OCI-LY7 (cell line): ENCODE results near the gene PAMR1. TPM values are rescaled to one million over a fixed set of nuclear protein-coding genes. Genes with fewer than 3 reads are reported as not detected.

Experiments
- BruUV-seq: library from RNA; stranded (reverse); fragments of 400-500 nt; replicated peaks from 2 replicates; lab custom pipeline; 2021; lab: Mats Ljungman, UMichigan
- CTCF ChIA-PET: fragments of 300-600 bp; sonication (Branson Sonifier 250); formaldehyde crosslinking; loops from one replicate; lab custom pipeline; 2022; ENCODE audit warnings: antibody characterized with exemption; ENCODE audit not compliant: unreplicated experiment; lab: Charles Lee
- POLR2A ChIA-PET: fragments of 300-600 bp; sonication (Branson Sonifier 250); formaldehyde crosslinking; loops from one replicate; lab custom pipeline; 2022; ENCODE audit warnings: antibody characterized with exemption; lab: Charles Lee
- DNase-seq: peaks from one replicate; pipeline ENCODE4 v3.0.0-alpha.2; 2015; ENCODE audit warnings: low spot score
- H2AFZ ChIP-seq: fragments of 200-600 bp; sonication (generic), shearing (Covaris generic); 2 replicates; pipeline ENCODE4 v1.6.1; 2014; ENCODE audit warnings: mild to moderate bottlenecking, antibody characterized with exemption, low read length, moderate library complexity
- H3K27ac ChIP-seq: fragments of 200-600 bp; sonication (generic); 2 replicates; pipeline ENCODE4 v1.5.1; 2014; ENCODE audit warnings: mixed run types, low read depth, mild to moderate bottlenecking, moderate library complexity, low read length, inconsistent platforms; ENCODE audit not compliant: poor library complexity, severe bottlenecking
- H3K36me3 ChIP-seq: fragments of 200-600 bp; sonication (generic); 2 replicates; pipeline ENCODE4 v1.6.1; 2014; ENCODE audit warnings: mild to moderate bottlenecking, antibody characterized with exemption, low read length, moderate library complexity, mixed read lengths; ENCODE audit not compliant: insufficient read depth
- H3K4me1 ChIP-seq: fragments of 200-600 bp; sonication (generic); 2 replicates; pipeline ENCODE4 v1.5.1; 2014; ENCODE audit warnings: mild to moderate bottlenecking, low read length; ENCODE audit not compliant: insufficient read depth, poor library complexity, severe bottlenecking
- H3K4me2 ChIP-seq: fragments of 200-600 bp; sonication (generic); 2 replicates; pipeline ENCODE4 v1.6.1; 2014; ENCODE audit warnings: mild to moderate bottlenecking, low read length
- H3K4me3 ChIP-seq: fragments of 200-600 bp; sonication (generic); 2 replicates; pipeline ENCODE4 v1.5.1; 2014; ENCODE audit warnings: mild to moderate bottlenecking, low read depth, low read length; ENCODE audit not compliant: poor library complexity, severe bottlenecking
- H3K79me2 ChIP-seq: fragments of 200-600 bp; sonication (generic); 2 replicates; pipeline ENCODE4 v1.6.1; 2016; ENCODE audit warnings: low read depth, mild to moderate bottlenecking, low read length, moderate library complexity, mixed read lengths; ENCODE audit not compliant: insufficient read depth
- H3K9me2 ChIP-seq: fragments of 200-600 bp; sonication (generic); 2 replicates; pipeline ENCODE4 v1.6.1; 2016; ENCODE audit warnings: mild to moderate bottlenecking, low read length, mixed read lengths; ENCODE audit not compliant: insufficient read depth
- H3K9me3 ChIP-seq: fragments of 200-600 bp; sonication (generic); 2 replicates; pipeline ENCODE4 v1.6.1; 2014; ENCODE audit warnings: mild to moderate bottlenecking, mixed run types, low read length, mixed read lengths
- H4K20me1 ChIP-seq: fragments of 200-600 bp; sonication (generic); 2 replicates; pipeline ENCODE4 v1.6.1; 2014; ENCODE audit warnings: mild to moderate bottlenecking, antibody characterized with exemption, low read length, moderate library complexity, mixed read lengths; ENCODE audit not compliant: insufficient read depth
- CTCF ChIP-seq: fragments of 200-600 bp; sonication (generic); conservative IDR thresholded peaks from 2 replicates; pipeline ENCODE4 v1.5.1; 2014; ENCODE audit warnings: mild to moderate bottlenecking, antibody characterized with exemption, low read length, moderate library complexity, mixed read lengths
- EZH2phosphoT487 ChIP-seq: fragments of 200-600 bp; sonication (generic); IDR thresholded peaks from 2 replicates; pipeline ENCODE4 v1.6.1; 2018; ENCODE audit warnings: low read depth, borderline replicate concordance, mild to moderate bottlenecking, mixed run types, antibody characterized with exemption, low read length, moderate library complexity, mixed read lengths
- intact Hi-C: fragments of 100-400 bp; cut with micrococcal nuclease; formaldehyde crosslinking; loops from one replicate; pipeline ENCODE4 v1.10.0; 2022; ENCODE audit not compliant: unreplicated experiment
- total RNA-seq, 2 experiments: library from RNA; depleted of rRNA in 1 of 2; stranded (reverse); fragments of >200 nt in 1 of 2; shearing (Covaris generic) in 1 of 2; gene quantifications; 2 replicates each; pipeline ENCODE4 v1.2.3, GENCODE V29; 2014 to 2022

PAMR1 gene
- total RNA-seq, 2 experiments from 2014 or later, result not detected

DNA sequence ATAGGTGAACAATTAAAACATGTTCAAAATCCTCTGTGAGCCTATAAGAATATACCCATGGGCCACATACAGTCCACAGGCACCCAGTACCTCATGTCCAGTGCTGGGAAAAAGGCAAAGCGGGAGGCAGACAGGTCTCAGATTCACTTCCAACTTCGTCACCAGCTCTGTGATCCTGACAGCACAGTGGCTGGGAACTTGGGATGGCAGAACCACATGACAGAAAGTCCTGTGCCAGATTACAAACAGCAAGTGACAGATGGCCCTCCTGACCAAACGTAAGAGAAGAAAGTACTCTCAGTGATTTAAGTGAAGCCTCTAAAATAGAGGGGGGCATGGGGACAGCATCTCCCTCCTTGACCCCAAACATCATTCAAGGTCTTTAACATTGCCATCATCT lies 111.8 kb downstream of the PAMR1 start:
- Histone ChIP-seq H3K4me2 (no peak overlapping the region), H3K9me2 (no peaks in the 10 kb centered on the region), H4K20me1 (no peaks in the 10 kb centered on the region), H3K36me3 (no peaks in the 10 kb centered on the region), H2AFZ (no peak overlapping the region), H3K27ac (no peak overlapping the region), H3K4me3 (no peak overlapping the region), H3K4me1 (no peaks in the 10 kb centered on the region), H3K9me3 (no peaks in the 10 kb centered on the region), H3K79me2 (no peaks in the 10 kb centered on the region)
- DNase-seq, result no peak
- POLR2A ChIA-PET, result no interaction called here
- CTCF ChIA-PET, result no interaction called here
- intact Hi-C loops, result loop anchor here (5.0 kb wide), 1 partner anchor 826 kb away; no protein-coding TSS in a partner anchor
- TF ChIP-seq CTCF, result no peak
- no peak for TF ChIP-seq EZH2phosphoT487
- no TSS peak for BruUV-seq

- POLR2A ChIA-PET, result interaction anchor here (0.5 kb wide), 1 partner anchor 1641 kb away, joined by 3 read pairs; no protein-coding TSS in a partner anchor
- H3K27ac ChIP-seq, result no peak overlapping the region
- CTCF ChIA-PET, result no interaction called here
Measured at GRCh38 chr11:35412285-35412684, 113.1 kb downstream of the PAMR1 start.

More at GRCh38 chr11:35412285-35412684, 113.1 kb downstream of the PAMR1 start:
- TF ChIP-seq EZH2phosphoT487 (no peak), CTCF (peak; percentile 70)
- no peak for DNase-seq
- no peaks in the 10 kb centered on the region for H3K4me1 ChIP-seq
- no peak overlapping the region for H3K4me2 ChIP-seq
- H3K79me2 ChIP-seq, result no peaks in the 10 kb centered on the region
- no peaks in the 10 kb centered on the region for H4K20me1 ChIP-seq
- no TSS peak for BruUV-seq
- H2AFZ ChIP-seq, result no peak overlapping the region
- H3K9me3 ChIP-seq, result no peaks in the 10 kb centered on the region
- H3K4me3 ChIP-seq, result no peak overlapping the region
- intact Hi-C loops, result loop anchor here (5.0 kb wide), 1 partner anchor 825 kb away; no protein-coding TSS in a partner anchor
- no peaks in the 10 kb centered on the region for H3K36me3 ChIP-seq
- no peaks in the 10 kb centered on the region for H3K9me2 ChIP-seq
